NCI-H2227 treated with DMSO at 0.1 percent for 48 hours (cell line): ENCODE measurements around the gene EMILIN1.
A peak's percentile ranks its signal among the peaks of the same experiment; 100 is the strongest.

Experiments
- DNase-seq: peaks from one replicate; lab custom pipeline; 2025; lab: John Stamatoyannopoulos, UW

EMILIN1 gene

DNA sequence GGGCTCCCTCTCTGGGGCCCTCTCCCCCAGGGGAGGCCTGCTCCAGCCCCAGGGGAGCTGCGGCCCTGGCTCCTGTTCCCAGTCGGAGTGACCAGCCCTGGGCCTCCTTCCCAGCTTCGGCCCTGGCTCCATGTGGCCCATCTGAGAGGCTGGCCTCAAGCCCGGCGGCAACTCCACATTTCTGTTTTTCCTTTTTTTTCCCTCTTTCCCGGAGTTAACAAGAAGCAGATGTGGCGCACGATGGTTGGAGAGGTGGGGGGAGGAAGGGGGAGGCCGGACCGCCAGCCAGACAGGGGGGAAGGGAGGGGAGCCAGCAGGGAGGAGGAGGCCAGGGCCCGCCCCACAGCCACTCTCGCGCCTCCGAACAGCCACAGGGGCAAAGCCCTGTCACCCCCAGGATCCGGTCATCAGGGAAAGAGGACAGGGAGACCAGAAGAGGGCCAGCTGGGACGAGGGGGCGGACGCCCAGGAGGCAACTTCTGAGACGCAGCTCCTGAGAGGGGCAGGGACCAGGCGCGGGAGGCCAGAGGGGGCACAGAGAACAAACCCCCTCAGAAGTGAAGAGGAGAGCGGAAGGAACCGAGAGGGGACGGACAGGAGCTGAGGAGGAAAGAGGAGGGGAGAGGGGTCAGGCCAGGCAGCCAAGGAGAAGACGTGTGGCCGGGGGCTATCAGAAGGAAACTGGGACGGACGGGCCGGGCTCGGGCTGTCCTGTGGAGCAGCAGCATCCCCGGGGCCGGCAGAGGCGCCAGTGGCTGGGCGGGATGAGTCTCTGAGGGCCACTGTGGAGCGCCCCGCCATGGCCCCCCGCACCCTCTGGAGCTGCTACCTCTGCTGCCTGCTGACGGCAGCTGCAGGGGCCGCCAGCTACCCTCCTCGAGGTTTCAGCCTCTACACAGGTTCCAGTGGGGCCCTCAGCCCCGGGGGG is at the start of gene EMILIN1:
EMILIN1 (plus strand) TSS at position 349 of the 928 bp plus-strand sequence; CDS start at position 800, 451 bp downstream.
- DNase-seq, result peak; percentile 32

- no peak for DNase-seq
These were observed 49.4 kb upstream of the EMILIN1 start for GRCh38 chr2:27029051-27029450.

DNA sequence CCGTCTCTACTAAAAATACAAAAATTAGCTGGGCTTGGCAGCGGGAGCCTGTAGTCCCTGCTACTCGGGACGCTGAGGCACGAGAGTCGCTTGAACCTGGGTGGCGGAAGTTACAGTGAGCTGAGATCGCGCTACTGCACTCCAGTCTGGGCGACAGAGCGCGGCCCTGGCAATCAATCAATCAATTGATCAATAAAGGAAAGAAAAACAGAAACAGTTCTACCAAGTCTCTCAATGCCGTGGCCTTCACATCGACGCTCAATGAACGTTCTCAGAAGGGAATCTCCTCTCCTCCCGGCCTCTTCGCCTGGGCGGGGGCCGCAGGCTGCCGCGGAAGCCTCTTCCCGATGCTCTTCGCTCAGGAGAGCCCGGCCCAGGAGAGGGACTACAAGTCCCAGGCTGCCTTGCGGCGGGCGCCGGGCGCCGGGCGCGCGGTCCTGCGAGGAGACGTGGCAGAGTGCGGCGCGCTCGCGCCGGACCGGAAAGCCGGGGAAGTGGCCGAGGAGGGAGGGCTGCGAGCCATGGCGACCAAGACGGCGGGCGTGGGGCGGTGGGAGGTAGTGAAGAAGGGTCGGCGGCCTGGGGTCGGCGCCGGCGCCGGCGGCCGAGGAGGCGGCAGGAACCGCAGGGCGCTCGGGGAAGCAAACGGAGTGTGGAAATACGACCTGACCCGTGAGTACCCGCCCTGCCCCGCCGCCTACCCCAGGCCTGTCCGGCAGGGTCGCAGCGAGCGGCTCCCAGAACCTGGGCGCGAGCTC is 45.7 kb upstream of the EMILIN1 start, which contains the start of gene TMEM214:
TMEM214 (plus strand) TSS at position 471 of the 758 bp plus-strand sequence; CDS start at position 522, 51 bp downstream.
- peak; percentile 73 for DNase-seq

DNA sequence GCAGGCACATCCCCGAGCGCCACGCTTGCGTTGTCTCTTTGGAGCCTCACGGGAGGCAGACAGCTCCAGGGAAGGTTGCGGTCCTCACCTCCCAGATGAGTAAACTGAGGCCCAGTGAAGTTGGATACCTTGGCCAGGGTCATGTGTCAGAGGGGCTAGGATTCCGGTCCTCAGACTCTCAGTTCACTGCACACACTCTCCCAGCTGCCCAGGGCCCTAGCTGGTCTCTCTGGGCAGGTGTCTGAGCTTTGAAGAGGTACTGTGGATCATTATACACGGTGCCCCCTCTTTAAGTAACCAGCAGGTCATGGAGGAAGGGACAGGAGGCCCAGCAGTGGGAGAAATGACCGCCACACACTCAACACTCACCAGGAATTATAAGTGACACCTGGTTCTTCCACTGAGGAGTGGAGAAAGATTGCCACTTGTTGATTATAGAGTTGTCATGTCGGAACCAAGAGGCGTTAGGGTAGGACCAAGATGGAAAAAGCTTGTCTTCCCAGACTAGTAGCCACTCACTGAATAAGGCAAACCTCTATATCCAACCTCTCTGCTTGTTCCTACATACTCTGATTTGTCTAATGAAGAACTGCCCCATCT is 45.1 kb upstream of the EMILIN1 start:
- DNase-seq, result no peak

- DNase-seq, result no peak
These were observed 40.4 kb upstream of the EMILIN1 start for GRCh38 chr2:27038012-27038411.

DNA sequence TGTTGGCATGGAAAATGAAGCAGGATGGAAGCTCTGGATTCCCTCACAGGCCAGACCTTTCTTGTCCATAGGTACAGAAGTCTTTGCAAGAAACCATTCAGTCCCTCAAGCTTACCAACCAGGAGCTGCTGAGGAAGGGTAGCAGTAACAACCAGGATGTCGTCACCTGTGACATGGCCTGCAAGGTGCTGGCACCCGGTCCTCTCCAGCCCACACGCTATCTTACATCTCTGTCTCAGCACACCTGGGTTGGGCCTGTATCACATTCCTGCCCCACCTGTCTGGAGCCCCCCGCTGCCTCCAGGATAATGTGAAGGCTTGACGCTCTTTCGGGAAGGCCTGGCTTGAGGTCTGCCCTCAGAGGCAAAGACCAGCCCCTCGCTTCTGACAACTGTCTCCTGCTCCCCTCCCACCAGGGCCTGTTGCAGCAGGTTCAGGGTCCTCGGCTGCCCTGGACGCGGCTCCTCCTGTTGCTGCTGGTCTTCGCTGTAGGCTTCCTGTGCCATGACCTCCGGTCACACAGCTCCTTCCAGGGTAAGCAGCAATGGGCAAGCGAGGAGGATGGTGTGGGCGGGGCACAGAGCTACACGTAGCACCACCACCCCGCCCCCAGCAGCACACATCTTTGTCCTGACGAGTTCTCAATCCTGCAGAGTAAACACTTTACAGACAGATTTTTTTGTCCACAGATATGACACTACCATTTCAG is 39.6 kb upstream of the EMILIN1 start:
- no peak for DNase-seq

DNA sequence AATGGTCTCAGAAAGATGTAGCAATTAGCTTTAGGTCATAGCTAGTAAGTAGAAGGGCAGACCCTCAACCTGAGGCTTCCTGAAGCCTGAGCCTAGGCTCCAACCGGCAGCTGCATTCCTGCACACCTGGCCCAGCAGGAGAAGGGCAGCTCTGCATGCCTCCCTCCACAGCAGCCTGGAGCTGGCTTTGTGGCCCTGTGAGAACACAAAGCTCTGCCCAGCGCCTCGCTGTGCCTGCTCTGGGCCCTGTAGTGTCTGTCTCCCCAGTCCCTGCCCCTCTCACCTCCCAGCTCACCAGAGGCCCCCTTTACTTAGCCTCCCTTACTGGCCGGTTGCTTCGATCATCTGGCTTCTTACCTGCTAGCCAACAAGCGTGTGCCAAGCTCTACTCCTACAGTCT is 39.0 kb upstream of the EMILIN1 start:
- no peak for DNase-seq

GRCh38 chr2:27039871-27040270 is 38.5 kb upstream of the EMILIN1 start:
- no peak for DNase-seq

GRCh38 chr2:27040282-27040681 is 38.1 kb upstream of the EMILIN1 start:
- DNase-seq, result no peak

DNA sequence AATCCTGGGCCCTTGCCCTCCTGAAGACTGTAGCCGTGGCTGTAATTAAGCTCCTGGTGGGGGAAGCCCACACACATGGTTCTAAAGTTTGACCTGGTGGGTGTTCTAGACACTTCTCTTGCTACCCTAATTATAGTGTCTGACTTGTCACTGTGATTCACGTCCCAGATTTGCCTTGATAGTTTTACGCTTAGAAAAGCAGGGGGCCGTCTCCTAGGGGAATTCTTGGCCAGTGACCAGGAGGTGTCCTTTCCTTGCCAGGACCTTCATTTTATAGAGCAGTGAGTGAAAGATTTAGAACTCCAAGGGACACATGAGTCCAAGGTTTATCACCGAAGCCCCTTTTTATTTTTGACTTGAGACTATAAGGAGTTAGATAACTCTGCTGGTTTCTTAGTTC is 36.7 kb upstream of the EMILIN1 start:
- DNase-seq, result peak; percentile 56

GRCh38 chr2:27042159-27042661 is 36.2 kb upstream of the EMILIN1 start:
- DNase-seq, result peak; percentile 56

DNA sequence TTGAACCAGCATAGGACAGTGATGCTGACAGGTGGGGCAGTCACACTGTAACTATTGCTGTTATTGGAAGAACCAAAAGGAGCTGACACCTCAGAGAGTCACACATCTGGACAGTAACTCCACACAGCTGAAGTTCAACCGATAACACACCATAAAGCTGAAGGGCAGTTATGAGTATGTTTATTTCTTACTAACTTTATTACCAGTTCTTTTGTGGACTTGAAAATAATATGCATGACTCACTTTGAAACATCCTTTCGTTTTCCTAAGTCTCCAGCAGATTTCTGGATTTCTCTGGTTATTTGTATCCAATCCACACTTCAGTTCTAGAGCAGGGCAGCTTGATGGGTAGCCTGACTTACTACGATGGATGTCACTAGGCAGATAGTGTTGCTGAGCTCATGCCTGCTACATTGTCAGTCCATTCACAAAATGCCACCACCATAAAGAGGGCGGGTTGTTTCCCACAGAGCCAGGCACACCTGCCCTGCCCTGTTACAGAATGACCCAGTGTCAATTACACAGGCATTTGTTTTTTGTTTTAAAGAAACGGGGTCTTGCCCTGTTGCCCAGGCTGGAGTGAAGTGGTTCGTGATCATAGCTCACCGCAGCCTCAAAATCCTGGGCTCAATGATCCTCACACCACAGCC is 35.3 kb upstream of the EMILIN1 start:
- DNase-seq, result no peak

GRCh38 chr2:27049422-27050280 is 28.8 kb upstream of the EMILIN1 start:
- DNase-seq, result no peak

GRCh38 chr2:27050281-27050995 is 28.0 kb upstream of the EMILIN1 start:
- peak; percentile 97 for DNase-seq

DNA sequence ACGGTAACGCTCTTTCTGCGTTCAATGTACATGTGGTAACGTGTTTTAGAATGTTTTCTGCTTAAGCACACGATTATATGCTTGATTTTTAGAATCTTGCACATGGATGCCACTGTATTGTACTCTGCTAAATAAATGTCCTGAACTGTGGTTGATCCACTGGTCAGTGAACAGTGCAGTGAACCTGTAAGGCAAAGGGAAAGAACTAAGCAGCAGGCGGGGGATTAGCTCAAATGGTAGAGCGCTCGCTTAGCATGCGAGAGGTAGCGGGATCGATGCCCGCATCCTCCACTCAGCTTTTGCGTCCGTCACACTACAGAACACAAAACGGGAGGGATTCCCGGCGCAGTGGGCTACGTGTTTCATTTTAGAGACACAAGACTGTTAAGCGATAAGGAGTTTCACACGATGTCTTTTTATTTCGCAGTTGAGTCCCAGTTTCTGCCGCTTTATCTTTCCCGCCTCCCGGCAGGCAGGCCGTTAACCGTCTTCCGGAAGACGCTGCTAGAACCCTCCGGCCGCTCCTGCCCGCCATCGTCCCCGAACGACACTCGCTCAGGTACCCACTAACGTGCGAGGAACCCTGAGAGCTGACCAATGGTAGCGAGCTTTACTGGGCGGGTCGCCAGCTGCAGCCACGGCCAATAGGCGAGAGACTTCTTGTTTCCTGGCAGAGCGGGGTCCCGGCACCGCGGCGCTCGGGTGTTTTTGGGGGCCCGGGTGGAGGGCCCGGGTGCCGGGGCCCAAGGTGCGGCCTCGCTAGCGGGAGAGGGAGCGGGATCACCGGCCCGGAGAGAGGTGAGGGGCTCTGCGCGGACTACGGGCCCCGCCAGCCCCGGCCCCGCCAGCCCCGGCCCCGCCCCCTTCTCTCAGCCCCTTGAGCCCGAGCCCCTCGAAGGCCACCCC is 27.2 kb upstream of the EMILIN1 start, which contains the start of gene AGBL5:
AGBL5 (plus strand) TSS at position 673 of the 906 bp plus-strand sequence. CDS start 1,291 bp downstream, outside the sequence.
- peak; percentile 97 for DNase-seq

- peak; percentile 12 for DNase-seq
These were observed 26.3 kb upstream of the EMILIN1 start for GRCh38 chr2:27051902-27052645.

DNA sequence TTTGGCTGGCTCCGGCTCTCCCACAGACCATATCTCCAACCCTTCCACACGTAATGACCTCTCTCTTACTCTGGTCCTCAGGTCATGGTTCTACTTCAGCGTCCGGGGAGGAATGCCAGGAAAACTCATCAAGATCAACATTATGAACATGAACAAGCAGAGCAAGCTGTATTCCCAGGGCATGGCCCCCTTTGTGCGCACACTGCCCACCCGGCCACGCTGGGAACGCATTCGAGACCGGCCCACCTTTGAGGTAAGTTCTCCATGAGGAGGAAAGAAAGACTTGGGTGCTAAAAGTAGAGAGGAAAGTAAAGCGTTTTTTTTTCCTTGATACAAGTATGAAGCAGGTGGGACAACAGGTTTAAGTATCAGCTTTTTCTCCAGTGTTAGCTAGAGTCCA is 25.1 kb upstream of the EMILIN1 start:
- DNase-seq, result no peak
